Measurements from ENCODE around the gene BCO1. TPM values are rescaled to one million over a fixed set of nuclear protein-coding genes. Genes with fewer than 3 reads are reported as not detected.

BCO1 gene
- total and polyA plus RNA-seq, 4 donors = 0.11 to 0.50 (median 0.29) TPM

GRCh38 chr16:81243942-81244341 lies 5.5 kb downstream of the BCO1 start:
- WGBS = 69% methylated on average over 9 of the region's 9 CpGs
- DNase-seq (ENCODE audit: low spot score) = no peak

GRCh38 chr16:81251871-81252270 lies 13.4 kb downstream of the BCO1 start:
- no peaks in the 10 kb centered on the region for H3K9me3 ChIP-seq (ENCODE audit: control insufficient read depth in 4 of 4, low read length in 3 of 4)
- TF ChIP-seq SP1 (IDR thresholded peaks at IDR 0.05) (peak; percentile 34), TAF1 (conservative IDR thresholded peaks at IDR 0.05) (no peak), NR2F2 (IDR thresholded peaks at IDR 0.05) (peak; percentile 98), GABPA (IDR thresholded peaks at IDR 0.05 in 1 of 2, conservative IDR thresholded peaks at IDR 0.05 in 1 of 2) (no peak), RXRA (IDR thresholded peaks at IDR 0.05) (peak; percentile 38 to 42)
- H3K4me1 ChIP-seq (ENCODE audit: control insufficient read depth in 4 of 4, insufficient read depth in 4 of 4, low read length in 3 of 4) = no peaks in the 10 kb centered on the region
- no peak overlapping the region for H3K9ac ChIP-seq (ENCODE audit: low read depth in 1 of 2, low read length in 2 of 2)
- WGBS = 82% methylated on average over 2 of the region's 2 CpGs
- no peak overlapping the region for H3K4me3 ChIP-seq (ENCODE audit: low read depth in 1 of 3, low read length in 3 of 3)
- no peaks in the 10 kb centered on the region for H3K27me3 ChIP-seq (ENCODE audit: control insufficient read depth in 4 of 4, insufficient read depth in 4 of 4, low read length in 3 of 4)
- H3K27ac ChIP-seq (ENCODE audit: low read depth in 1 of 2, low read length in 2 of 2) = peak overlapping the region in 1 of 2 donors; percentile 31
- DNase-seq (ENCODE audit: low spot score) = no peak
- H3K36me3 ChIP-seq (ENCODE audit: control insufficient read depth in 4 of 4, insufficient read depth in 3 of 4, low read depth in 1 of 4, low read length in 3 of 4) = no peaks in the 10 kb centered on the region

More at GRCh38 chr16:81243942-81244341, 5.5 kb downstream of the BCO1 start:
- no peak overlapping the region for H3K9ac ChIP-seq (ENCODE audit: low read depth in 1 of 2, low read length in 2 of 2)
- peaks cover 0 to 4% (median 0%) of the 10 kb centered on the region in 4 donors for H3K4me1 ChIP-seq (ENCODE audit: control insufficient read depth in 4 of 4, insufficient read depth in 4 of 4, low read length in 3 of 4)
- H3K9me3 ChIP-seq (ENCODE audit: control insufficient read depth in 4 of 4, low read length in 3 of 4) = no peaks in the 10 kb centered on the region
- H3K4me3 ChIP-seq (ENCODE audit: low read depth in 1 of 3, low read length in 3 of 3) = no peak overlapping the region
- H3K27me3 ChIP-seq (ENCODE audit: control insufficient read depth in 4 of 4, insufficient read depth in 4 of 4, low read length in 3 of 4) = no peaks in the 10 kb centered on the region
- TF ChIP-seq GABPA (IDR thresholded peaks at IDR 0.05 in 1 of 2, conservative IDR thresholded peaks at IDR 0.05 in 1 of 2) (no peak), JUND (IDR thresholded peaks at IDR 0.05) (no peak), EGR1 (IDR thresholded peaks at IDR 0.05; ENCODE audit: low read depth in 2 of 2) (no peak), SP1 (IDR thresholded peaks at IDR 0.05) (no peak), TAF1 (conservative IDR thresholded peaks at IDR 0.05) (no peak), RXRA (IDR thresholded peaks at IDR 0.05) (no peak), HNF4G (IDR thresholded peaks at IDR 0.05) (no peak), FOXA1 (IDR thresholded peaks at IDR 0.05) (no peak), HNF4A (conservative IDR thresholded peaks at IDR 0.05) (no peak), MAX (IDR thresholded peaks at IDR 0.05) (no peak), YY1 (IDR thresholded peaks at IDR 0.05) (no peak), NR2F2 (IDR thresholded peaks at IDR 0.05) (no peak), CTCF (IDR thresholded peaks at IDR 0.05; ENCODE audit: low read depth, low read length, missing input control) (no peak)
- H3K27ac ChIP-seq (ENCODE audit: low read depth in 1 of 2, low read length in 2 of 2) = no peak overlapping the region
- H3K36me3 ChIP-seq (ENCODE audit: control insufficient read depth in 4 of 4, insufficient read depth in 3 of 4, low read depth in 1 of 4, low read length in 3 of 4) = no peaks in the 10 kb centered on the region

GRCh38 chr16:81253141-81253540 lies 14.7 kb downstream of the BCO1 start:
- 90% methylated on average over 5 of the region's 5 CpGs for WGBS
- Histone ChIP-seq H3K4me3 (ENCODE audit: low read depth in 1 of 3, low read length in 3 of 3) (no peak overlapping the region), H3K27me3 (ENCODE audit: control insufficient read depth in 4 of 4, insufficient read depth in 4 of 4, low read length in 3 of 4) (no peaks in the 10 kb centered on the region), H3K27ac (ENCODE audit: low read depth in 1 of 2, low read length in 2 of 2) (no peak overlapping the region), H3K9ac (ENCODE audit: low read depth in 1 of 2, low read length in 2 of 2) (no peak overlapping the region), H3K9me3 (ENCODE audit: control insufficient read depth in 4 of 4, low read length in 3 of 4) (no peaks in the 10 kb centered on the region), H3K36me3 (ENCODE audit: control insufficient read depth in 4 of 4, insufficient read depth in 3 of 4, low read depth in 1 of 4, low read length in 3 of 4) (no peaks in the 10 kb centered on the region), H3K4me1 (ENCODE audit: control insufficient read depth in 4 of 4, insufficient read depth in 4 of 4, low read length in 3 of 4) (no peaks in the 10 kb centered on the region)
- DNase-seq (ENCODE audit: low spot score) = no peak
- TF ChIP-seq CTCF (IDR thresholded peaks at IDR 0.05; ENCODE audit: low read depth, low read length, missing input control) (no peak), FOXA1 (IDR thresholded peaks at IDR 0.05) (no peak), FOXA2 (IDR thresholded peaks at IDR 0.05) (no peak), REST (IDR thresholded peaks at IDR 0.05) (no peak), HNF4A (conservative IDR thresholded peaks at IDR 0.05) (no peak), MAX (IDR thresholded peaks at IDR 0.05) (no peak), RXRA (IDR thresholded peaks at IDR 0.05) (no peak), JUND (IDR thresholded peaks at IDR 0.05) (no peak), EGR1 (IDR thresholded peaks at IDR 0.05; ENCODE audit: low read depth in 2 of 2) (no peak), ZBTB33 (IDR thresholded peaks at IDR 0.05) (no peak), GABPA (IDR thresholded peaks at IDR 0.05 in 1 of 2, conservative IDR thresholded peaks at IDR 0.05 in 1 of 2) (no peak), YY1 (IDR thresholded peaks at IDR 0.05) (no peak), TAF1 (conservative IDR thresholded peaks at IDR 0.05) (no peak)

Measured in liver (tissue), 9 donors.